Measurements from ENCODE around the gene FJX1.

DNA sequence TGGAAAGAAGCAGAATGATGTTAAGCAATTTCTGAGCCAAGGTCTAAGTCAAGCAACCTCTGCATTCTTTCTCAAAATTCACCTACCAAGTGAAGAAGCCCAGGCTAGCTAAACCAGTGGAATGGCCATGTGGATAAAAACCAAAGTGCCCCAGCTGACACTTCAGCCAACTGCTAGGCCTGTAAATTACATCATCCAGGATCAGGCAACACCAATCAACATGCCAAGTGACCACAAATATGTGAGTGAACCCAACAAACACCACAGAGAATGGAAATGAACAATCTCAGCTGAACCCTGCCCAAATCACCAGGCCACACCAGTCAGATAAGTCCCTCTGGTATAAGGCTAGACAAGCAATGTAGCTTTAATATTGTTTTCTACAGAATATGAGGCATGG lies 25.1 kb upstream of the FJX1 start:
- TF ChIP-seq EP300 (IDR thresholded peaks at IDR 0.05; ENCODE audit: borderline replicate concordance) (no peak), TAF1 (IDR thresholded peaks at IDR 0.05; ENCODE audit: low read depth) (no peak), CREB1 (IDR thresholded peaks at IDR 0.05; ENCODE audit: low read depth) (no peak)
